Thoracic aorta (tissue), 2 donors: Measurements from ENCODE around the gene TMEM52. TPM values are rescaled to one million over a fixed set of nuclear protein-coding genes. Genes with fewer than 3 reads are reported as not detected.
A peak's percentile ranks its signal among the peaks of the same experiment; 100 is the strongest.

Source experiments
- ATAC-seq: fragments of 150-250 bp; one replicate; pipeline ENCODE4 v1.8.0; 2017; ENCODE audit warnings: low read depth; ENCODE audit not compliant: insufficient number of reproducible peaks, low FRiP score
- DNase-seq: peaks from one replicate; pipeline ENCODE4 v3.0.0-alpha.2; 2020; ENCODE audit warnings: low spot score
- H3K27ac ChIP-seq, 2 donors: fragments of 200-600 bp; sonication (generic); 1 replicate in 1 of 2; 2 replicates in 1 of 2; pipeline ENCODE4 v1.5.1; 2016; ENCODE audit warnings: mild to moderate bottlenecking in 2 of 2, moderate library complexity in 2 of 2
- H3K27me3 ChIP-seq: fragments of 200-600 bp; sonication (generic); replicated peaks from 2 replicates; pipeline ENCODE4 v1.6.0; 2016; ENCODE audit warnings: mild to moderate bottlenecking; ENCODE audit not compliant: insufficient read depth
- H3K36me3 ChIP-seq: fragments of 200-600 bp; sonication (generic); one replicate; pipeline ENCODE4 v1.5.1; 2016
- H3K4me1 ChIP-seq, 2 donors: fragments of 200-600 bp; sonication (generic); 1 replicate in 1 of 2; 2 replicates in 1 of 2; pipeline versions ENCODE4 v1.5.1 to v1.6.0; 2016; ENCODE audit warnings: low read depth in 2 of 2, mild to moderate bottlenecking in 1 of 2; ENCODE audit not compliant: control insufficient read depth in 1 of 2
- H3K4me3 ChIP-seq: fragments of 200-600 bp; sonication (generic); 2 replicates; pipeline ENCODE4 v1.5.1; 2016; ENCODE audit warnings: mild to moderate bottlenecking
- H3K9me3 ChIP-seq: fragments of 200-600 bp; sonication (generic); 2 replicates; pipeline ENCODE4 v1.5.1; 2016
- CTCF ChIP-seq: fragments of 200-600 bp; sonication (generic); IDR thresholded peaks from one replicate; pipeline ENCODE4 v1.5.1; 2019; ENCODE audit warnings: antibody characterized with exemption
- total RNA-seq, 2 donors: library from RNA; depleted of rRNA; stranded (reverse); fragments of >200 nt; gene quantifications; one replicate each; pipeline versions ENCODE4 v1.1.0 to v1.2.3, GENCODE V29; 2016

TMEM52 gene
- not detected for total RNA-seq

GRCh38 chr1:1918901-1919303 lies at the start of gene TMEM52:
TSS of gene TMEM52 (minus strand) at chr1:1919279. CDS start at chr1:1919265, 14 bp downstream.
- H3K4me1 ChIP-seq: peaks cover 0 to 10% of the 10 kb centered on the region in 2 donors
- DNase-seq (no peak), ATAC-seq (peak; percentile 14)
- H3K9me3 ChIP-seq: no peaks in the 10 kb centered on the region
- no peaks in the 10 kb centered on the region for H3K27me3 ChIP-seq
- H3K36me3 ChIP-seq: no peaks in the 10 kb centered on the region
- H3K27ac ChIP-seq: no peak within 1 kb of the TSS
- TF ChIP-seq CTCF: no peak
- H3K4me3 ChIP-seq: peak within 1 kb of the TSS; percentile 72

GRCh38 chr1:1967879-1968278 lies 48.8 kb upstream of the TMEM52 start:
- H3K27ac ChIP-seq: no peak overlapping the region
- no peaks in the 10 kb centered on the region for H3K36me3 ChIP-seq
- H3K4me3 ChIP-seq: no peak overlapping the region
- H3K4me1 ChIP-seq: no peaks in the 10 kb centered on the region
- no peak for ATAC-seq
- H3K27me3 ChIP-seq: no peaks in the 10 kb centered on the region
- TF ChIP-seq CTCF: no peak
- DNase-seq: no peak
- no peaks in the 10 kb centered on the region for H3K9me3 ChIP-seq

- Histone ChIP-seq H3K9me3 (no peaks in the 10 kb centered on the region), H3K36me3 (no peaks in the 10 kb centered on the region), H3K4me1 (no peaks in the 10 kb centered on the region), H3K27me3 (no peaks in the 10 kb centered on the region), H3K4me3 (no peak overlapping the region), H3K27ac (no peak overlapping the region)
- no peak for TF ChIP-seq CTCF
- ATAC-seq: no peak
- no peak for DNase-seq
Measured at GRCh38 chr1:1967151-1967550, 48.1 kb upstream of the TMEM52 start.

- no peak for DNase-seq
- H3K9me3 ChIP-seq: no peaks in the 10 kb centered on the region
- no peak overlapping the region for H3K4me3 ChIP-seq
- no peak for TF ChIP-seq CTCF
- no peaks in the 10 kb centered on the region for H3K4me1 ChIP-seq
- no peaks in the 10 kb centered on the region for H3K36me3 ChIP-seq
- no peaks in the 10 kb centered on the region for H3K27me3 ChIP-seq
- ATAC-seq: no peak
- no peak overlapping the region for H3K27ac ChIP-seq
Measured at GRCh38 chr1:1966071-1966740, 47.1 kb upstream of the TMEM52 start.

- DNase-seq: no peak
Measured at GRCh38 chr1:1965546-1965945, 46.5 kb upstream of the TMEM52 start.

More at GRCh38 chr1:1965546-1965945, 46.5 kb upstream of the TMEM52 start:
- H3K9me3 ChIP-seq: no peaks in the 10 kb centered on the region
- H3K36me3 ChIP-seq: no peaks in the 10 kb centered on the region
- no peak for ATAC-seq
- peaks cover 0 to under 1% of the 10 kb centered on the region in 2 donors for H3K4me1 ChIP-seq
- TF ChIP-seq CTCF: no peak
- no peak overlapping the region for H3K4me3 ChIP-seq
- H3K27me3 ChIP-seq: peaks cover under 1% of the 10 kb centered on the region
- no peak overlapping the region for H3K27ac ChIP-seq
